ENCODE measurements around the gene BAIAP2.

GRCh38 chr17:81060416-81060815, 25.5 kb downstream of the BAIAP2 start:
- no peak for TF ChIP-seq CTCF (IDR thresholded peaks at IDR 0.05)
- TF ChIP-seq EZH2 (IDR thresholded peaks at IDR 0.05; ENCODE audit: borderline replicate concordance, insufficient read depth, low read depth, low read length, poor library complexity, severe bottlenecking) = no peak
